Endothelial cell (in vitro differentiated cells): ENCODE measurements around the gene TLE3. TPM values are rescaled to one million over a fixed set of nuclear protein-coding genes. Genes with fewer than 3 reads are reported as not detected.

Experiments
- DNase-seq: peaks from one replicate; pipeline ENCODE4 v3.0.0; 2021; ENCODE audit warnings: low spot score
- H3K27ac Mint-ChIP-seq: one replicate; pipeline ENCODE4 v1.8.0; 2021; ENCODE audit warnings: mixed read lengths, inconsistent platforms; ENCODE audit not compliant: unreplicated experiment
- H3K27me3 Mint-ChIP-seq: one replicate; pipeline ENCODE4 v1.8.0; 2021; ENCODE audit warnings: mild to moderate bottlenecking, moderate library complexity, mixed read lengths, inconsistent platforms; ENCODE audit not compliant: unreplicated experiment
- H3K36me3 Mint-ChIP-seq: one replicate; pipeline ENCODE4 v1.8.0; 2021; ENCODE audit warnings: mild to moderate bottlenecking, low read depth, mixed read lengths, inconsistent platforms; ENCODE audit not compliant: unreplicated experiment
- H3K4me1 Mint-ChIP-seq: one replicate; pipeline ENCODE4 v1.8.0; 2021; ENCODE audit warnings: mild to moderate bottlenecking, mixed read lengths, inconsistent platforms; ENCODE audit not compliant: unreplicated experiment
- H3K4me3 Mint-ChIP-seq: one replicate; pipeline ENCODE4 v1.8.0; 2021; ENCODE audit warnings: mild to moderate bottlenecking, mixed read lengths, inconsistent platforms; ENCODE audit not compliant: unreplicated experiment
- H3K9me3 Mint-ChIP-seq: one replicate; pipeline ENCODE4 v1.8.0; 2021; ENCODE audit warnings: mixed read lengths, inconsistent platforms; ENCODE audit not compliant: unreplicated experiment
- CTCF ChIP-seq: fragments of 200-600 bp; sonication (generic); IDR thresholded peaks from one replicate; pipeline ENCODE4 v1.5.0; 2021; ENCODE audit warnings: antibody characterized with exemption; ENCODE audit not compliant: unreplicated experiment
- total RNA-seq: library from RNA; stranded (reverse); fragmentation: NEBNext Ultra II Directional; extraction: Animal tissue kit (Norgen Biotek cat#: 25700); gene quantifications from one replicate; pipeline ENCODE4 v1.2.1, GENCODE V29; 2021; ENCODE audit not compliant: unreplicated experiment

Gene TLE3
- total RNA-seq, 1 donor from 2014 or later, result 80.8 TPM

GRCh38 chr15:70093070-70093469 is 4.6 kb downstream of the TLE3 start:
- no peak for DNase-seq
- Mint-ChIP-seq H3K27me3 (peaks cover 9% of the 10 kb centered on the region), H3K27ac (no peak overlapping the region), H3K36me3 (peaks cover 9% of the 10 kb centered on the region), H3K4me3 (no peak overlapping the region), H3K9me3 (no peaks in the 10 kb centered on the region), H3K4me1 (peaks cover 57% of the 10 kb centered on the region)
- no peak for TF ChIP-seq CTCF

GRCh38 chr15:70092464-70093027 is 5.2 kb downstream of the TLE3 start:
- H3K4me1 Mint-ChIP-seq, result peaks cover 54% of the 10 kb centered on the region

GRCh38 chr15:70091726-70092463 is 5.8 kb downstream of the TLE3 start:
- H3K27me3 Mint-ChIP-seq, result peaks cover 5% of the 10 kb centered on the region
- H3K9me3 Mint-ChIP-seq, result no peaks in the 10 kb centered on the region
- peaks cover 54% of the 10 kb centered on the region for H3K4me1 Mint-ChIP-seq
- H3K4me3 Mint-ChIP-seq, result no peak overlapping the region
- H3K36me3 Mint-ChIP-seq, result peaks cover 9% of the 10 kb centered on the region
- DNase-seq, result no peak
- no peak for TF ChIP-seq CTCF
- no peak overlapping the region for H3K27ac Mint-ChIP-seq

More at GRCh38 chr15:70092464-70093027, 5.2 kb downstream of the TLE3 start:
- no peak overlapping the region for H3K4me3 Mint-ChIP-seq
- peaks cover 5% of the 10 kb centered on the region for H3K27me3 Mint-ChIP-seq
- no peak for TF ChIP-seq CTCF
- H3K36me3 Mint-ChIP-seq, result peaks cover 9% of the 10 kb centered on the region
- H3K9me3 Mint-ChIP-seq, result no peaks in the 10 kb centered on the region
- no peak overlapping the region for H3K27ac Mint-ChIP-seq
- DNase-seq, result no peak

GRCh38 chr15:70090436-70091296 is 7.1 kb downstream of the TLE3 start:
- Mint-ChIP-seq H3K27ac (no peak overlapping the region), H3K4me3 (no peak overlapping the region), H3K4me1 (peaks cover 55% of the 10 kb centered on the region), H3K27me3 (peaks cover 5% of the 10 kb centered on the region), H3K36me3 (peaks cover 19% of the 10 kb centered on the region), H3K9me3 (no peaks in the 10 kb centered on the region)
- no peak for DNase-seq
- no peak for TF ChIP-seq CTCF
